CD4-positive, alpha-beta T cell treated with Interleukin-12 subunit alpha and Interleukin-12 subunit beta, for 1 hour (primary cell): ENCODE data around the gene MXD4.

Experiments
- DNase-seq: peaks from one replicate; pipeline ENCODE4 v3.0.0-alpha.2; 2020

Gene MXD4

GRCh38 chr4:2261853-2262144, at the start of gene MXD4:
Gene MXD4 (minus strand): TSS chr4:2262109. CDS start chr4:2261980, 129 bp downstream.
- no peak for DNase-seq

- no peak for DNase-seq
These were observed 45.0 kb upstream of the MXD4 start for GRCh38 chr4:2306773-2307410.

- DNase-seq: no peak
These were observed 44.0 kb upstream of the MXD4 start for GRCh38 chr4:2305766-2306501.

- no peak for DNase-seq
These were observed 43.1 kb upstream of the MXD4 start for GRCh38 chr4:2304877-2305561.

- DNase-seq: no peak
These were observed 42.5 kb upstream of the MXD4 start for GRCh38 chr4:2304321-2304876.

GRCh38 chr4:2303686-2304320, 41.9 kb upstream of the MXD4 start:
- no peak for DNase-seq

GRCh38 chr4:2303121-2303685, 41.3 kb upstream of the MXD4 start:
- no peak for DNase-seq

- no peak for DNase-seq
These were observed 40.6 kb upstream of the MXD4 start for GRCh38 chr4:2302387-2303119.

GRCh38 chr4:2301806-2302205, 39.9 kb upstream of the MXD4 start:
- no peak for DNase-seq

GRCh38 chr4:2301225-2301642, 39.3 kb upstream of the MXD4 start:
- DNase-seq: no peak

- DNase-seq: no peak
These were observed 38.7 kb upstream of the MXD4 start for GRCh38 chr4:2300431-2301224.

- DNase-seq: no peak
These were observed 37.9 kb upstream of the MXD4 start for GRCh38 chr4:2299794-2300193.

GRCh38 chr4:2298532-2298991, 36.7 kb upstream of the MXD4 start:
- no peak for DNase-seq

- DNase-seq: no peak
These were observed 36.0 kb upstream of the MXD4 start for GRCh38 chr4:2297606-2298531.

- DNase-seq: no peak
These were observed 35.0 kb upstream of the MXD4 start for GRCh38 chr4:2296631-2297601.

GRCh38 chr4:2295900-2296442, 34.1 kb upstream of the MXD4 start:
- no peak for DNase-seq

- no peak for DNase-seq
These were observed 33.6 kb upstream of the MXD4 start for GRCh38 chr4:2295500-2295899.

GRCh38 chr4:2292646-2293108, 30.8 kb upstream of the MXD4 start:
- no peak for DNase-seq
